Posterior vena cava (tissue), 2 donors: ENCODE data around the gene ATOH7. TPM values are rescaled to one million over a fixed set of nuclear protein-coding genes. Genes with fewer than 3 reads are reported as not detected.

ENCODE experiments used
- DNase-seq: peaks from one replicate; pipeline ENCODE4 v3.0.0-alpha.2; 2020; ENCODE audit warnings: low spot score
- intact Hi-C, 2 donors: fragments of 100-400 bp; cut with DNase I; formaldehyde crosslinking; loops; one replicate each; pipeline versions ENCODE4 v1.14.1 to v1.14.2; 2022 to 2023
- total RNA-seq, 2 donors: library from RNA; stranded (reverse); fragmentation: NEBNext Ultra II Directional; extraction: Animal tissue kit (Norgen Biotek cat#: 25700); gene quantifications; one replicate each; pipeline ENCODE4 v1.2.1, GENCODE V29; 2021
- donor health status: DM: yes; HTN: yes; CAD: no.
- donor health status: DM: yes; HTN: yes; CAD: no.

Gene ATOH7
- total RNA-seq, 2 donors from 2014 or later: not detected

GRCh38 chr10:68192113-68192512 is 39.8 kb downstream of the ATOH7 start:
- no peak for DNase-seq
- intact Hi-C loops: no loop called here

GRCh38 chr10:68188835-68189234 is 43.1 kb downstream of the ATOH7 start:
- no peak for DNase-seq
- intact Hi-C loops: no loop called here

GRCh38 chr10:68185085-68185484 is 46.8 kb downstream of the ATOH7 start:
- intact Hi-C loops: no loop called here
- no peak for DNase-seq

- intact Hi-C loops: no loop called here
- no peak for DNase-seq
These were observed 47.4 kb downstream of the ATOH7 start for GRCh38 chr10:68184546-68184945.

Other genes with a start within 250 kb of the ATOH7 start
- gene HERC4, start 156.8 kb downstream of the ATOH7 start, total RNA-seq: 10 to 100 TPM; 50.4 to 72.0 TPM
- 1 to 10 TPM in 1 of 2 donors, under 1 TPM in 1; 0.23 to 2.5 TPM for gene MYPN, start 122.6 kb downstream of the ATOH7 start, total RNA-seq
- gene HNRNPH3, start 100.0 kb upstream of the ATOH7 start, total RNA-seq: 100 to 1,000 TPM in 1 of 2 donors, 10 to 100 TPM in 1; 99.6 to 121 TPM
- 10 to 100 TPM in 1 of 2 donors, 1 to 10 TPM in 1; 9.4 to 12.5 TPM for gene PBLD, start 100.8 kb upstream of the ATOH7 start, total RNA-seq
- gene RUFY2, start 175.2 kb upstream of the ATOH7 start, total RNA-seq: 10 to 100 TPM; 27.0 to 31.6 TPM
- gene DNA2, start 239.9 kb upstream of the ATOH7 start, total RNA-seq: 1 to 10 TPM; 1.7 to 2.0 TPM